Lower lobe of right lung (tissue), 2 donors: ENCODE measurements around the gene CPHXL. TPM values are rescaled to one million over a fixed set of nuclear protein-coding genes. Genes with fewer than 3 reads are reported as not detected.

Experiments
- ATAC-seq, 2 donors: fragments of 200-7000 bp; cut with Tn5 transposase; one replicate each; pipeline ENCODE4 v1.9.1; 2020 to 2022; ENCODE audit warnings: mild to moderate bottlenecking in 2 of 2, moderate library complexity in 2 of 2
- DNase-seq: peaks from one replicate; pipeline ENCODE4 v3.0.0-alpha.2; 2020
- H3K27ac ChIP-seq: fragments of 200-600 bp; one replicate; pipeline ENCODE4 v1.8.0; 2022
- H3K27me3 ChIP-seq: fragments of 200-600 bp; one replicate; pipeline ENCODE4 v1.8.0; 2022; ENCODE audit warnings: low read depth
- H3K36me3 ChIP-seq: fragments of 200-600 bp; one replicate; pipeline ENCODE4 v1.8.0; 2022; ENCODE audit warnings: mild to moderate bottlenecking
- H3K4me1 ChIP-seq: fragments of 200-600 bp; one replicate; pipeline ENCODE4 v1.8.0; 2022
- H3K4me3 ChIP-seq: fragments of 200-600 bp; one replicate; pipeline ENCODE4 v1.8.0; 2022; ENCODE audit warnings: mild to moderate bottlenecking
- H3K9me3 ChIP-seq: fragments of 200-600 bp; one replicate; pipeline ENCODE4 v1.8.0; 2022
- intact Hi-C: fragments of 100-400 bp; cut with DNase I; formaldehyde crosslinking; loops from one replicate; pipeline ENCODE4 v1.11.0; 2022
- long read RNA-seq: library from polyadenylated mRNA; unstranded; transcript quantifications from one replicate; pipeline ENCODE4 v2.0.0, GENCODE V29; 2021
- total RNA-seq: library from RNA; stranded (reverse); fragmentation: NEBNext Ultra II Directional; extraction: Animal tissue kit (Norgen Biotek cat#: 25700); gene quantifications from one replicate; pipeline ENCODE4 v1.2.1, GENCODE V29; 2021
- TF ChIP-seq, protein P1 (sequence below): fragments of 200-600 bp; IDR thresholded peaks from one replicate; pipeline ENCODE4 v1.8.0; 2022; ENCODE audit warnings: antibody characterized with exemption, mild to moderate bottlenecking
- donor health status: DM: no; HTN: yes; CAD: no; lungs with severe emphysema.

The CPHXL gene
- total RNA-seq, result not detected
- long read RNA-seq, partial matches to known transcripts, result 0 of 1 reads
- long read RNA-seq, other reads (novel, unspliced or antisense), result 1 of 1 reads

DNA sequence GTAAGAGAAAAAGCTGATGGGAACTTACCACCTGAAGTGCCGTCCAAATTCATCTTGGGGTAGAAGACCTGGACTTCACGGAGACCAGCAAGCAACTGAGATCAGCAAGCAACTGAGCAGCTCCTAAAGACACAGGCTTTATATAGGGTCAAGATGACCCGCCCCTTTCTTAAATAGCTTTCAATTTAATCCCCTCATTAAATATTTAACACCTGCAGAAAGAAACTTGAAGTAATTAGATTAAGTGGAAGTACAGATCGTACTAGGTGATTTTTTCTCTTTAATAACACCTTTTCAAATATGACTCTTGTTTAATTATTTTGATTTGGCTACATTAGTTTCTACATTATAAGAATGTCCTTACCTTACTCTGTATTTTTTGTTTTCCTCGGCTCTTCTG is at the start of gene CPHXL:
Gene CPHXL (minus strand): TSS at position 101 of the 400 bp plus-strand sequence. CDS start 48 bp downstream, at position 53.
- Histone ChIP-seq H3K27me3 (no peaks in the 10 kb centered on the region), H3K36me3 (no peaks in the 10 kb centered on the region), H3K27ac (no peak within 1 kb of the TSS), H3K9me3 (no peaks in the 10 kb centered on the region), H3K4me1 (no peaks in the 10 kb centered on the region), H3K4me3 (no peak within 1 kb of the TSS)
- TF ChIP-seq, protein P1, sequence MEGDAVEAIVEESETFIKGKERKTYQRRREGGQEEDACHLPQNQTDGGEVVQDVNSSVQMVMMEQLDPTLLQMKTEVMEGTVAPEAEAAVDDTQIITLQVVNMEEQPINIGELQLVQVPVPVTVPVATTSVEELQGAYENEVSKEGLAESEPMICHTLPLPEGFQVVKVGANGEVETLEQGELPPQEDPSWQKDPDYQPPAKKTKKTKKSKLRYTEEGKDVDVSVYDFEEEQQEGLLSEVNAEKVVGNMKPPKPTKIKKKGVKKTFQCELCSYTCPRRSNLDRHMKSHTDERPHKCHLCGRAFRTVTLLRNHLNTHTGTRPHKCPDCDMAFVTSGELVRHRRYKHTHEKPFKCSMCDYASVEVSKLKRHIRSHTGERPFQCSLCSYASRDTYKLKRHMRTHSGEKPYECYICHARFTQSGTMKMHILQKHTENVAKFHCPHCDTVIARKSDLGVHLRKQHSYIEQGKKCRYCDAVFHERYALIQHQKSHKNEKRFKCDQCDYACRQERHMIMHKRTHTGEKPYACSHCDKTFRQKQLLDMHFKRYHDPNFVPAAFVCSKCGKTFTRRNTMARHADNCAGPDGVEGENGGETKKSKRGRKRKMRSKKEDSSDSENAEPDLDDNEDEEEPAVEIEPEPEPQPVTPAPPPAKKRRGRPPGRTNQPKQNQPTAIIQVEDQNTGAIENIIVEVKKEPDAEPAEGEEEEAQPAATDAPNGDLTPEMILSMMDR, result no peak
- ATAC-seq (no peak), DNase-seq (no peak)
- intact Hi-C loops, result no loop called here

DNA sequence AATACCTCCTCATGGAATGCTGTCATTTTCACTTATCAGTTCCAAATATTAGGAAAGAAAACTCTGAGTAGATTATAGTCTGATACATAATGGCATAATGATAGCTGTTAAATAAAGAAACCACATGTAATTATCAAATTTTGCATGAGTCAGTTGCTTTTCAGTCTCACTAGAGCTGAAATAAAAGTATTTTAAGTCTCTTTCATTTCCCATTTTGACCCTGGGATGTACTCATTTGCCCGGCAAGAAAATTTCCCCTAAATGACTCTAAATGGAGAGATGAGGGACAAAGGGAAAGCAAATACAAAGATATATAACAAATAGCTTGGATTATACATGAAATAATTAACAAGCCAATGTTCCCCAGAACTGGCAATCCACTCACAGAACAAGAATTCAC is 47.9 kb upstream of the CPHXL start:
- H3K27ac ChIP-seq, result no peak overlapping the region
- DNase-seq (no peak), ATAC-seq (no peak)
- no peak overlapping the region for H3K4me3 ChIP-seq
- peaks cover 3% of the 10 kb centered on the region for H3K9me3 ChIP-seq
- no peaks in the 10 kb centered on the region for H3K27me3 ChIP-seq
- intact Hi-C loops, result no loop called here
- TF ChIP-seq, protein P1, result no peak
- no peaks in the 10 kb centered on the region for H3K36me3 ChIP-seq
- H3K4me1 ChIP-seq, result no peaks in the 10 kb centered on the region

DNA sequence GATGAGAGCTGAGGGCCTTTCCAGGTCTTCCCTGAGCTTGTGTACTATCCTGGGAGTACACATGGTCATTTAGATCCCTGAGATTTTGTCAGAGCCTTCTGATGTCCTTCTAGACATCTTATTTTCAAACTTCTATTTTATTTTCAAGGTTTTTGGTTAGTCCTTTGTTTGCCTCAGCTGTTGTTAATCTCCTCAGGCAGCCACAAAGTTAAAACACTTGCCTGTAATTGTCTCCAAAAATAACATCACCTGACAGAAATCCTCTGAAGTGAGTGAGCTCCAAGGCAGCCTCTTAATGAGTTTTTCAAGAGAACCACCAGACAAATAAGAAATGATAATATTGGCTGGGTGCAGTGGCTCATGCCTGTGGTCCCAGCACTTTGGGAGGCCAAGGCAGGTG is 43.8 kb upstream of the CPHXL start:
- Histone ChIP-seq H3K36me3 (no peaks in the 10 kb centered on the region), H3K27me3 (no peaks in the 10 kb centered on the region), H3K4me1 (no peaks in the 10 kb centered on the region), H3K4me3 (no peak overlapping the region), H3K9me3 (peaks cover 3% of the 10 kb centered on the region), H3K27ac (no peak overlapping the region)
- TF ChIP-seq, protein P1, result no peak
- intact Hi-C loops, result no loop called here
- DNase-seq (no peak), ATAC-seq (no peak)

DNA sequence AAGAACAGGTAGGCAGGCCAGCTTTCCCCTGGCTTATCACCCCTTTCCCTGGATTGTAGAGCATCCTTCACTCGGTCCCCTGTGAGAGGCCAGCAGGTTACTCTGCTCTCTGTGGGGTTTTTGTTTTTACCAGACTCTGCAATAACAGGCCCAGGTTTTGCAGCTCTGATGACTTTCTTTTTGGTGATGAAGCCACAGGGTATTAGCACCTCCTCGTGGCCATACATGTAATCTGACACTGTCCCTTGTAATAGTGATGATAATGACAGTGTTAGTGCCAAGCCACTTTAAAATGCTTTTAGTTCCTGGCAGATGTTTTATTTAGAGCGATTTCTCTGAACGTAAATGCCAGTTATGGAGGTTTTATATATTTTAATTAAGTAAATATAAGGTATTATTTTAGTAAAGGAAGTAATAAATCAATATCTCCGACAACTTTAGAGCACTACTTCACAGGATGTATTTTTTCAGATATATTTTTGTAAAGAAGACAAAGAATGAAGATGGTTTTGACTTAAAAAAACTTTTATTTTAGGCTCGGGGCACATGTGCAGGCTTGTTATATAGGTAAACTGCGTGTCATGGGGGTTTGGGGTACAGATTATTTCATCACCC is 38.0 kb upstream of the CPHXL start:
- Histone ChIP-seq H3K27ac (no peak overlapping the region), H3K4me1 (no peaks in the 10 kb centered on the region), H3K36me3 (no peaks in the 10 kb centered on the region), H3K4me3 (no peak overlapping the region), H3K27me3 (no peaks in the 10 kb centered on the region), H3K9me3 (no peaks in the 10 kb centered on the region)
- DNase-seq, result no peak
- ATAC-seq, result peak; percentile 91 to 92
- intact Hi-C loops, result no loop called here
- TF ChIP-seq, protein P1, result peak; percentile 74

DNA sequence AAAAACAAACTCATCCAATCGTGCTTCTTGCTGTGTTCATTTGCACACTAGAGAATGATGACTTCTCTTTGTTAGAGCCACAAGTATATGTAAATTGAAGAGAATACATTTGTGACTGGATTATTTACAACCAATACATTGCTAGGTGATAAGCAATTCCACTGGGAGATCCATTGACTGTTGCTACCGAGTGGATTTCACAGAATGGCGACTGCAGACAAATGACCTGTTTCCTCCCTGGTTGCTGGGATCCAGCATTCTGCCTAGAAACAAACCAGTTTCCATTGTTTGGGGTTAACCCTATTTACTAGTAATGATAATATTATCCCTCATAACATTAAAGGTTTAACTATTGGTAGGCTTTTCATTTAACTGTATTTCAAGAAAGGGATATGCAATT is 36.9 kb upstream of the CPHXL start:
- no peak for ATAC-seq
- H3K4me3 ChIP-seq, result no peak overlapping the region
- DNase-seq, result no peak
- TF ChIP-seq, protein P1, result no peak
- no peaks in the 10 kb centered on the region for H3K4me1 ChIP-seq
- no peaks in the 10 kb centered on the region for H3K27me3 ChIP-seq
- intact Hi-C loops, result no loop called here
- no peaks in the 10 kb centered on the region for H3K36me3 ChIP-seq
- no peaks in the 10 kb centered on the region for H3K9me3 ChIP-seq
- no peak overlapping the region for H3K27ac ChIP-seq
